NCI-H1930 (cell line): ENCODE data around the gene APOBEC3G.

Source experiments
- DNase-seq, 2 experiments: peaks; one replicate each; lab custom pipeline; 2025; lab: John Stamatoyannopoulos, UW

The APOBEC3G gene

DNA sequence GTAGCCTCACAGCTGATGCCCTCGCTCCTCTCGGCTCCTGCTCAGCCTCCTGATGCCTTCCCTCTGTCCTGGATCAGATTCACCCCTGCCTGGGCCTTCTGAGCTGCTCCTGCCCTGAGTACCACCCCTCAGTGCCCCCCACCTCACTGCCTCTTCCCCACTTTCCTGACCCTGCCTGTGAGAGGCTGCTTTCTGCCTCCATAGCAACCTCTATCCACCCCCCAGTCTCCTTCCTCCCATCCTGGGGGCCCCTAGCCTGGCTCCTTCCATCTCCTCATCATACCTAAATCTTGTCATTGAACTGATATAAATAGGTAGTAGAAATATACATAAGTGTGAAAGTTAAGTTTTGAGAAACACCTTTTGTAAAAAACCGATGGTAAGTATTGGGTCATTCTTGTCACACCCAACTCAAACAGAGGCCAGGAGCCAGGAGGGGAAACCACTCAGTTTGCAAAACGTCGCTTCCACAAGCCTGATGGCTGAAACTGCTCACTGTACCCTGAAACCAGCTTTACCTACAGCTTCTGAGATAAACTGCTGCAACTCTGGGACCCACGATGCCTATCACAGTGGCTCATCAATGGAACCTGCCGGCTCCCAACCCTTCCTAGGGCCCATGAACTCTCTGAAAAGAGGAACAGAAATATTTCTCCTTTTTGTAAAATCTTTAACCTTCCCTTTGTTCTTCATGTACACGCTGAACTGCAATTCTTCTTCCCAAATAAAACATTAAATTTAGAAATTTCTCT is 15.2 kb downstream of the APOBEC3G start:
- DNase-seq = no peak

DNA sequence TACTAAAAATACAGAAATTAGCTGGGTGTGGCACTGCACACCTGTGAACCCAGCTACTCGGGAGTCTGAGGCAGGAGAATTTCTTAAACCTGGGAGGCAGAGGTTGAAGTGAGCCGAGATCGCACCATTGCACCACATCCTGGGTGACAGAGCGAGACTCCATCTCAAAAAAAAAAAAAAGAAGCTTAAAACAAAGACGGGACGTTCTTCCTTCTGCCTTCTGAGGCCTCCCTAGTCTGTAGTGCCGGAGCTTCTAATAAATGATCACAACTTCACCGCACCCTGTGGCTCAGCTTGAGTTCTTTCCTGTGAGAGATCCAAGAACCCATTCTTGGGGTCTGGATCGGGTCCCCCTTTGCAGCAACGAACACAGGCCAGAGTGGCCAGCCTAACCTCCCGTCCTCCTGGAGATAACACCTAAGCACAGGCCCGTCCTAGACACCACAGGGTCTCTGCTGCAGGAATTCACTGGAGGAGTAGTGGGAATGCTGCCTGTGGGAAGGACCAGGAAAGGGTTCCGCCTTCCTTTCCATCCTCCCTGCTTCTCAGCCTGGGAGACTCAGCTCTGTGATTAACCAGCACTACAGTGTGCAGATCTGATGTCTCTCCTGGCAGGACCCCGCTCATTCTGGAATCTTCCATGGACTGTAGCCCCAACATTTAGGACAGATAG is 17.8 kb downstream of the APOBEC3G start:
- DNase-seq = no peak

DNA sequence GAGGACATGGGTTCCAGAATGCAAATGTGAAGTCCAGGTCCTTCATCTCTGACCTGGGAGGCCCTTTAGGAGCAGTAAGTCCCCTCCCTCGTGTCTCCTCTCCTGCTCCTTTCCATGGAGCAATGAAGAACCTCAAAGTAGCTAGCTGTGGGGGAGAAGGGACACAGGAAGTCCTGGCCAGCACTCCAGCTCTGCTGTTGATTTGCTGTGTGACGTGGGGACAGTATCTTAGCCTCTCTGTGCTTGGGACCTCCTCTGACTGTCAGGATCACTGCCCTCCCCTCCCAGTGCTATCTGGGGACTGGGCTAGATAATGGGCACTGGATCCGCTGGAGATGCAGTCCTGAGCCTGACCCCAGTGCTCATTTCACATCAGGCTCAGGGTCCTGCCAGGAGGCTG is 18.9 kb downstream of the APOBEC3G start:
- DNase-seq = no peak

DNA sequence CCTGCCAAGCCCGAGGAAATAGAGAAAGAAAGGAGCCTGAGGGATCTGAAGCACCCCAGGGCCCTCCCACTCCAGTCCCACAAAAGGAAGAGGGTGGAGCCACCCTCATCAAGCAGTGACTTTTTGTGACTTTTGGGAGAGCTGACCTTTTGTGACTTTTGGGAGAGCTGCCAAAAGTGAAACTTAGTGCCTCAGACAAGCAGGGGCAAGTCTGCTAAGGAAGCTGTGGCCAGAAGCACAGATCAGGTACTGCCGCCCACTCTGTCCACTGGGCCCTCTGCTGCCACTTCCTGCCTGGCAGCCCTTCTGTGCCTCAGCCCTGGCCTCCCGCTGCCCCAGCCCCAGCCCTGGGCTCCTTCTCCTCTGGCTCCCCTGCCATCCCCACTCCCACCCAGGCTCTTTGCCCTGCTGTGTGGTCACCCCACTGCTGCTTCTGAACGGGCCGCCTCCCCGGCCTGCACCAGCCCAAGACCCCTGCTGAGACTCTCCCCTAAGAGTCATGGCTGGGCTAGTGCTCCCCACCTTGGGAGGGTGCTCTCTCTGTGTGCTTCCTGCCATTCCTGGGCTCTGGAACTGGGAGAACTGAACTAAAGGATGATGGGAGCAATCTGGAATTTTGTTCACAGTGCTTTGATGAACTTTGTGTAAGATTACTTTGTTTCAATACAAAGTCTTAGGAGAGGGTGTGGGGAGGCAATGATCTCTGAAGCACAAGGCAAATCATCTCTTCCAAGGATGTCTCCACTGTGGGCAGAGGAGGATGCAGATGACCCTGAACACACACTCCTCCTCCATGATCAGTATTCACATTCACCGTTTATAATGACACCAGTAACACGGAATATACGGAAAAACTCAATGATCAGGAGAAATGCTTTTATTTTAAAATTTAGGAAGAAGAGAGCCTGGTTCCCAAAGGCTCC is 20.3 kb downstream of the APOBEC3G start, which contains the start of gene APOBEC3H:
TSS of gene APOBEC3H (plus strand) at position 147 of the 923 bp plus-strand sequence. CDS start 3,035 bp downstream, outside the sequence.
- DNase-seq = no peak

DNA sequence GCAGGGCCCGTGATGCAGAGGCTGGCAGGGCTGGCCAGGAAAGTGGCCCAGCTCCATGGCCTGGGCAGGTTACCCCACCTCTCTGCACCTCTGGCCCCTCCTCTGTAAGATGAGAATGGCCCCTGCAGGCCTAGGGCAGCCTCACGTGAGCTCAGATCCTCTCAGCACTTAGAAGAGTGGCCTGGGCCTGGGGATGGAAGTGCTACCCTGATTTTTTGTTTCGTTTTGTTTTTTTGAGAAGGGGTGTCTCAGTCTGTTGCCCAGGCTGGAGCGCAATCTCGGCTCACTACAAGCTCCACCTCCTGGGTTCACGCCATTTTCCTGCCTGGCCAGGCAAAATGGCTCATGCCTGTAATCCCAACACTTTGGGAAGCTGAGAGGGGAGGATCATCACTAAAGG is 21.0 kb downstream of the APOBEC3G start:
- DNase-seq = no peak

DNA sequence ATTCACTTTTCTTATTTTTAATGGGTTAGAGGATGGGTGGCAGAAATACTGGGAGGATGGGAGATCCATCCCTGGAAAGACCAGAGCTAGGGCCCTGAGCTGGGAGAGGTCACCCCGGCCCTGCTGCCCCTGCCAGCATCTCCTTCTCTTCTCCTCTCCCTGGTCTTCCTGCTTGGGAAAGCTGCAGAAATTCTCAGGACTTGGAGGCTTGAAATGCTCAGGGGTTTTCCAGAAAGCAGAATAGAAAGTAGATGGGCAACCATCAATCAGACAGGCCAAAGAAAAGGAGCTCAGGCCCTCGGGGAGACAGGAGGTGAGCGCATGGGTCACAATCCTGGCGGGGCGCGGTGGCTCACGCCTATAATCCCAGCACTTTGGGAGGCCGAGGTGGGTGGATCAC is 21.5 kb downstream of the APOBEC3G start:
- no peak for DNase-seq

DNA sequence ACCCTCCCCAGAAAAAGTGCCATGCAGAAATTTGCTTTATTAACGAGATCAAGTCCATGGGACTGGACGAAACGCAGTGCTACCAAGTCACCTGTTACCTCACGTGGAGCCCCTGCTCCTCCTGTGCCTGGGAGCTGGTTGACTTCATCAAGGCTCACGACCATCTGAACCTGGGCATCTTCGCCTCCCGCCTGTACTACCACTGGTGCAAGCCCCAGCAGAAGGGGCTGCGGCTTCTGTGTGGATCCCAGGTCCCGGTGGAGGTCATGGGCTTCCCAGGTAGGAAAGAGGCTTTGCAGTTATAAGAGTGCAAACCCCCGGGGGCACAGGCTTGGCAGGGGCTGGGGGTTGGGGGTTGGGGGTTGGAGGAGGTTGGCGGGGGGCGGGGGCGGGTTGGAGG is 24.2 kb downstream of the APOBEC3G start:
- DNase-seq = no peak

DNA sequence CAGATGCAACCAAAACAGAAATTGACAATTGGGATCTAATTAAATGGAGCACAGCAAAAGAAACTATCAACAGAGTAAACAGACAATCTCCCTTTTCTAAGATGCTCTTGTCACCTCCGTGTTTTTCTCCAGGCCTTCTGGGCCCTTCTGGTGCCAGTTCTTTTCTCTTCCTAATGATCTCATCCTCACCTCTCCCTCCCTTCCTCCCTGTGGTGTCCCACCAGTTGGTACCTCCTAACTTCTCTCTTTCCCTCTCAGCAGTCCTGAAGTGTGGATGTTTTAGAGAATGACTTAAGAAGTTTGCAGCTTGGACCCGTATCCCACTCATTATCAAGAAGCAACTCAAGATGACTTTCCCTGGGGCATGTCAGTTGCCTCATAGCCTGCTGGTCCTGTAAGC is 26.4 kb downstream of the APOBEC3G start:
- no peak for DNase-seq

DNA sequence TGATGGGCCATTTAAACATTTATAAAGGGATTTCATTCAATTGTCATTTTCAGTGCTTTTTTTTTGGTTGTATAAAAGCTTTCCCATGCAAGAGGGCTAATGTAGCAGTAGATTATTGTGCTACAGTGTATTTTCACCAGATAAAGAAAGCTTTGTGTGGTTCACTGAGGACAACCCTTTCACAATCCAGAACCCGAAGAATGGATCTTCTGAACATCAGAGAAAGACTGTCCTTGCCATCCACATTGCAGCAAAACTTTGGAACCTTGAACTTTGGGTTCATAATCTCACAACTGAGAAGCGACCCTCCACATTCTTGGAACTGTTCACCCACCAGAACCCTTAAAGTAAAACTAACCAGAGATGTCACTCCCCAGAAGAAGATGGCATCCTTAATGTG is 29.3 kb downstream of the APOBEC3G start:
- DNase-seq = no peak

DNA sequence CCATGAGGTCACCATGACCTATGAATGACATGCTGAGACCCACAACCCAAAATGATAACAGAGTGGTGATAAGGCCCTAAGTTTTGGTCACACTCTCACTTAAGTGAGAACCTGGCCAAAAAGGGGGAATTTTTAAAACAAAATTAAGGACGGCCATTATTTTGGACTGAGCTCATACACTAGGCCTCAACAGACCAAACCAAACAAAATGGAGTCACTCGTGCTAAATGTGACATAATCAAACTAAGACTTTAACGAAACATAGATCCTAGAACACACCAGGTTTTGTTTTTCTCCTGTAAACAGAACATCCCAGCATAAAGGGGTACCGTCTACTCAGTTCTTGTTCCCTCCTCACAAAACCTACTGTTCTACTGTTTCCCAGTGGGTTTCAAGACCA is 31.4 kb downstream of the APOBEC3G start:
- DNase-seq = no peak

DNA sequence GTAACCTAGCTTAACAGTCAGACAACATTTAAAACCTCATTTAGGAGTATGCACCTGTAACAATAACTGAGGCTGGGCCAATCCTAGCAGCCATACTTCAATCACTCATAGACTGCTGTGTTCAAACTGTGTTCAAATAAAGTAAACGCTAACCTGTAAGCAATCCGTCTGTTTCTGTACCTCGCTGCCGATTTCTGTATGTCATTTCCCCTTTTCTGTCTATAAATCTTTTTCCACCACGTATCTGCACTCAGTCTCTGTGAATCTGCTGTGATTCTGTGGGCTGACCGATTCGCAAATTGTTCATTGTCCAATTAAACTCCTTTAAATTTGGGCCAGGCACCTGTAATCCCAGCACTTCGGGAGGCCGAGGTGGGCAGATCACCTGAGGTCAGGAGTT is 32.3 kb downstream of the APOBEC3G start:
- DNase-seq = no peak

DNA sequence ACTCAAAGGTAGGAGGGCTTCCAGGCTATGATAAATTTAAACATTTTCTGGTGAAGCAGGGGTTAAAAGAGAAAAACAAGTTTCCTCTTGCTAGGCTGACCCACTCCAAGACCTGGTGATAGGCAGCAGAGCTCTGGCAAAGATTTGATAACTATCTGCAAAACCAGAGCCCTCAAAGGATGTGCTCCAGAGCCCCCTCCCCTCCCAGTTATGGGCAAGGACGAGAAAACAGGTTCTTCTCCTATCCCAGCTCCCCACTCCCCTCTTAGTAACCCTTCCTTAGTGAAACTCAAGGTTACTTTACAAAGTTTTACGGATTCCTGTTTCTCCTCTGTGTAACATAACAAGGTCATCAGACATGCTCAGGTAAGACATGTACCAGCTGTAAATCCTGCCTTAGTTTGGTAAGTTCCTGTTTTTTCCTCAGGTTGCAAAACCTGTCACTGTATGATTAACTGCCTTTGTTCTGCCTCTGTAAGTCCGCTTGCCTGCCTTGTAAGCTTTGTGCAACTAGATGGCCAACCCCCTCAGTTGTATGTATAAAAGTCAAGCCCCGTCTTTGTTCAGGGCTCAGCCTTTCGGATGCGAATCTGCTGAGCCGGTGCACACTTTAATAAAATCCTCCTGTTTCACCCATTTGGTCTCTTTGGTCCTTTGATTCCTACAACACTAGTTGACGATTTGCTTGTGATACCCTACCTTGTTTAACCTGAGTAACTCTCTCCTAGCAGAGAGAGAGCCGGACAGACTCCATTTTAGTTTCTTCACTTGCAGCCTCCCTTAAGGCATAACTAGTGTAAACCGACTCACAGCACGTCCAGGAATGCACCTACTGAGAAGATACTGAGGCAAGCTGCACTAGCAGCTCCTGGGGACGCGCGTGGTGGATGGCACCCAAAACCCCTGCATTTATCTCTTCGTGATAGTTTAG is 33.8 kb downstream of the APOBEC3G start:
- DNase-seq = no peak

DNA sequence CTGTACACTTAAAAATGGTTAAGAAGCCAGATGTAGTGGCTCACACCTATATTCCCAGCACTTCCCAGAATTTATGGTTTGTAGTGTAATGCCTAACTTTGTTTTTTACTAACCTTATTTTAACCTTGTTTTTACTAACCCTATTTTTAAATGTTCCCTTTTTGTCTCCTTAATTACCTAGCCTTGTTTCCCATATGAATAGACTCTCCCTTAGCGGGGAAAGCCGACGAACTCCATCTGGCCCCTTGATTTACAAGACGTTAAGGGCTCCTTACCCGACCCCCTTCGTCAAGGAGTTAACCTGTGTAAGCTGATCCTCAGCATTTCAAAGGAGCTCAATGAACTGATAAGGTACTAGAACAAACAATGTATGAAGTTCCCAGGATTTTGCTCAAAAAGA is 37.0 kb downstream of the APOBEC3G start:
- no peak for DNase-seq

DNA sequence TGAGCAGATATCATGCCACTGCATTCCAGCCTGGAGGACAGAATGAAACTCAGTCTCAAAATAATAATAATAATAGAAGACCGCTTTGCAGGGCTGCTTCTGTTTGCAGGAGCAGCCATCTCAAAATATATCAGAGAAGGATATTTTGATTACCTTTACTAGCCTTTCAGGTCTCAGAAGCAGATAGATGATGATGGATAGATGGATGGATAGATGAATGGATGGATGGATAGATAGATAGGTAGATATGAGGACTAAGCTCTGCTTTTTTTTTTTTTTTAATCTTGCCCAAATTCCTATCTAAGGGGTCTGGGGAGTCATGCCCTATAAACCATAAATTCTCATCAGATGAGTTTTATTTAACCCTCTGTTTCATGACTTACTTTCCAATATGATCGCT is 38.5 kb downstream of the APOBEC3G start:
- DNase-seq = no peak

DNA sequence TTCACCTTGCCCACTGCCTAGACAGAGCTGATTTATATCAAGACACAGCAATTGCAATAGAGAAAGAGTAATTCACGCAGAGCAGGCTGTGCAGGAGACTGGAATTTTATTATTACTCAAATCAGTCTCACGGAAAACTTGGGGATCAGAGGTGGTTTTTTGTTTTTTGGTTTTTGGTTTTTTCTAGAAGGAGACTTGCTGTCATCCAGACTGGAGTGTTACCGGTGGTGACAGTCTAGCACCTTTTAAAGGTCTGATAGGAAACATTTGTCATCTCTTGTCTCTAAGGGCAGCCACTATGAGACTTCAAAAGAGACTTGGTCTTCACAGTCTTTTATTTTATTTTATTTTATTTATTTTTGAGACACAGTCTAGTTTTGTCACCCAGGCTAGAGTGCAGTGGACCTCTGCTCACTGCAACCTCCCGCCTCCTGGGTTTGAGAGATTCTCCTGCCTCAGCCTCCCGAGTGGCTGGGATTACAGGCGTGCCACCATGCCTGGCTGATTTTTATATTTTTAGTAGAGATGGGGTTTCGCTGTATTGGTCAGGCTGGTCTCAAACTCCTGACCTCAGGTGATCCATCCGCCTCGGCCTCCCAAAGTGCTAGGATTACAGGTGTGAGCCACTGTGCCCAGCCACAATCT is 39.0 kb downstream of the APOBEC3G start:
- DNase-seq = no peak

DNA sequence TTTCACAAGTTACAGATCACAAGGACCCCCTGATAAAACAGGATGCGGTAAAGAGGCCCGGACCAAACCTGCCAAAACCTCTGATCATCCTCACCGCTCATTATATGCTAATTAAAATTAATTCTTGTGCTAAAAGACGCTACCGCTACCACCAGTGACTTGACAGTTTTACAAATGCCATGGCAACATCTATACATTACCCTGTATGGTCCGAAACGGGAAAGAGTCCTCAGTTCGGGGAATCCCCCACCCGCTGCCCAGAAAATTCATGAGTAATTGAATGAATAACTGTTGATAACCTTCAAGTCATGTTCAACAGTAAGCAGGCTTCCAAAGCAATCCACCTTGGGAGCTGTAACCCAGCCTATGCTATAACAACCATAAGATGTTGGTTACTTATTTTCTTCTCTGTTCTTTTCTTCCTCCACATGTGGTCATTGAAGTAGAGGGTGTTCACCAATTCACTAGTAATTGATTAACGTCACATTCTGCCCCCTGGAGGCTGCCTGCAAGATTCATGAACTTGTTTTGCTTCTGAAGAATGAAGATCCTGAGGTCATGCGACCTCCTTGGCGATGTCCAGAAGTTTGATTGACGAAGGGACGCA is 40.6 kb downstream of the APOBEC3G start:
- no peak for DNase-seq

DNA sequence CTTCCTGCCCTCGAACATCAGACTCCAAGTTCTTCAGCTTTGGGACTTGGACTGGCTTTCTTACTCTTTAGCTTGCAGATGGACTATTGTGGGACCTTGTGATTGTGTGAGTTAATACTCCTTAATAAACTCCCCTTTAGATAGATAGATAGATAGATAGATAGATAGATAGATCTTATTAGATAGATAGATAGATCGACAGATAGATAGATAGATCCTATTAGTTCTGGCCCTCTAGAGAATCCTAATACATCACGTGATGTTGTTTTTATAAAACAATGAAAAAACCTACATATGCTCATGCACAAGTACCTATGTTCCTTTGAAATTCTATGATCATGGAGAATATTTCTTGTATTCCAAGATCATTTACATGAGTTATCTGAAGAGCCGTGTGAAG is 43.9 kb downstream of the APOBEC3G start:
- no peak for DNase-seq

DNA sequence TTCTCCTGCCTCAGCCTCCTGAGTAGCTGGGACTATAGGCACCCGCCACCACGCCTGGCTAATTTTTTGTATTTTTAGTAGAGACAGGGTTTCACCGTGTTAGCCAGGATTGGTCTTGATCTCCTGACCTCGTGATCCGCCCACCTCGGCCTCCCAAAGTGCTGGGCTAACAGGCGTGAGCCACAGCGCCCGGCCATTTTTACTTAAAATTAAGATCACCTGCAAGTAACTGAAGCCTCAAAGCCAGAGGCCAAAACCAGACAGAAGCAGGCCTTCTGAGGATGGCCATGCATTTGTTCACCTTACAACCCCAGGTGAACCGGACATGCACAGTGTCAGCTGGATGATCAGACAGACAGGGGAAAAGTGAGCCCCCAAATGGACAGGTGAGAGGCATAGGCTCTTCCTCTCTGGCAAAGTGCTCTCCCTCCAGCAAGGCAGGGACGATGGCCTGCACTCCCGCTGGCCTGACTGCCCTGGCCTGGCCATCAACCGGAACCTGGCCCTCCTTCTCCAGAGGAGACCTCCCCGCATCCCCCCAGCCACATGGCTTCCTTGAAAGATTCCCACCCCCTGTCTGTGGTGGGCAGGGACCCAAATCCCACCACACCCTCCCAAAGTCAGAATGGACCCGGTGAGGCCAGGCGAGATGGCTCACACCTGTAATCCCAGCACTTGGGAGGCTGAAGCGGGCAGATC is 45.8 kb downstream of the APOBEC3G start:
- no peak for DNase-seq

DNA sequence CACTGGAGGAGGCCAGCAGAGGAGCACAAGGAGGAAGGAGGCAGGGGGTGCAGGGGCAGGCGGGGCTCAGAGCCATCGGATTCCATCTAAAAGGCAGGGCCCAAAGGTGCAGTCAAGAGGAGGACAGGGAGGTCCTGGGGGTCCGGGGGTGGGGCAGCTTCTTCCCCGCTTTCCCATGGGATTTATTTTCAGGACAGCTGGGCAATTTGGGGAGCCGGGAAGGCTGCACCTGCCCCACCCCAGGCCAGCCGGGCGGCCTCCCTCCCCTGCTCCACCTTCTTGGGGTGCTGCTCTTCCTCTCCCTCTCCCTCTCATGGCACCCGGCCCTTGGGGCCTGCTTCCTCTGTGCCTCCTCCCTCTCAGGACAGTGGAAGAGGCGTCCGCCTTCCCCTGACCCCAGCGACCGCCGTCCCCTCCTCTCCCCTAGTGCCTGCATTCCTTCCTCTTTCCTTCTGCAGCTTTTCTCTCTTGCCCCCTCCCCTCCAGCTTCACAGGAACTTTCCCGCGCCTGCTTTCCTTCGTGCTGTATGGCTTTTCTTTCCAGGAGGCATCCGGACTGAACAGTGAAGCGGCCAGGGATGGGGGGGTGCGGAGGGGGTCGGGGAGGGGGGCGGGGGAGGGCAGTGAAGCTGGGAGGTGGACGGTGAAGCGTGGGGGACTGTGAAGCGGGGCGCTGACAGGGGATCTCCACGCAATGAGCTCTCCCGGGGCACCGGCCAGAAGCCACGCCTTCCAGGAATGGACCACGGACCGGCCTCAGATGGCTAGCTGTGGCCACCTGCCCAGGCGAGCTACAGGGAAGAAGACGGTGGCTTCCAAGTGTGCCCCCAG is 46.9 kb downstream of the APOBEC3G start:
- DNase-seq = no peak
